Fibroblast of pulmonary artery (primary cell): ENCODE data around the gene SLC25A29.

Experiments used
- DNase-seq: peaks from one replicate; pipeline ENCODE4 v3.0.0-alpha.2; 2010; ENCODE audit warnings: low read depth
- H3K4me3 ChIP-seq: replicated peaks from 2 replicates; pipeline ENCODE4 v1.5.1; 2011; ENCODE audit warnings: low read depth, mild to moderate bottlenecking, control low read depth, low read length, moderate library complexity
- CTCF ChIP-seq: IDR thresholded peaks from 2 replicates; pipeline ENCODE4 v1.5.1; 2011; ENCODE audit warnings: mild to moderate bottlenecking, control low read depth, low read length, inconsistent platforms; ENCODE audit errors: missing control alignments

Gene SLC25A29

DNA sequence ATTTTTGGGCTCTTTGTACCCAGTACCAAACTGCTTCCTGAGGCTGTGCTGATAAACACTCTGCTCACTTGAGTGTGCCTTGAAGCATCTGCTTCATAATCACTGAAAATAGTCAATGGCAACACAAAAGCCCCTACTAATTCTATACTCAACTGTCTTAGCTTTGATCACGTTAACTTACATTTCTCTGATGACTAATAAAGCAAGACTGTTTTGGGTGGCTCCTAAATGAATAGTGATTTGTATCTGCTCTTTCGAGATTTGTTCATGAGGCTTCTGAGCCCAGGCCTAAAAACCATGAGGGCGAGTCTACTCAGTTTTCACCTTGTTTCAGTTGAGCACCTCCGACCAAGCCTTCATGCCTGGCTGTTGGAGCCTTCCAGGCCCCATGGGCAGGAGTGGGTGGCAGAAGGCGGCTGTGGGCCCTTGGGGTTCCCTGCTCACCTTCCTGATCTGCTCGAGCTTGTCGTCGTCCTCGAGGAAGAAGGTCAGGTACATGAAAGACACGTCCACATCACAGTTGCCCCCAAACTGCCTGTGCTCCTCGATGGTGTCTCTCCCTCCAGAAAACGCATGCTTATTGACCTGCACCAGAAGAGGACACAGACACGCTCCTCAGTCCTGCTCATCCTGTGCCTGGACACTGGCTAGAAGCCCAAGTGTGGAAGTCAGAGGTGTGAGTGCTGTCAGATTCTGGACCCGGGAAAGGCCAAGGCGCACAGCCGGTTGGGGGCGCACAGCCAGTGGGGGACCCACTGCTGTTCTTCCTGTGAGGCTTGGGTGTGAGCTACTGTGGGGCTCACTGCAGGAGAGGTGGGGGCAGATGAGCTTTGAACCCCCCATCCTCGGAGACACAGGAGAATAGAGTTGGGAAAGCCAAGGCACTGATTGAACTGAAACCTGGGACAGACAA is 30.6 kb upstream of the SLC25A29 start:
- no peak for DNase-seq
- no peak overlapping the region for H3K4me3 ChIP-seq
- no peak for TF ChIP-seq CTCF

DNA sequence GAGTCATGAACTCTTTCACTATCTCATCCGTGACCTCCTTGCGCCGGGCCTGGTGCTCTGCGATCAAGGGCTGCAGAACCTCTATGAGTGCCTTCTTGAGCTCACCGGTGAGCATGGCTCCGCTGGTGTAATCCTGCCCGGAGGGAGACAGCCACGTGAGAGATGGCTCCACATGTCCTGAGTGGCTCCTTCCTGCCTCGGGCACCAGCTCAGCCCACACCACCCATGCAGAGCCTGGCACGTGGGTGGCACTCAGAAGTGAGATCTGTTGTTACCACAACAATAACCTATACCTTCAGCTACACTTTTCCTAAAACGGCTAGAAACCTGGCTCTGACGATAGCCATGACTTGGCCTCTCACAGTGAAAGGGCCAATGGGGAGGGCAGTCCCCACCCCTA is 28.7 kb upstream of the SLC25A29 start:
- TF ChIP-seq CTCF, result no peak

DNA sequence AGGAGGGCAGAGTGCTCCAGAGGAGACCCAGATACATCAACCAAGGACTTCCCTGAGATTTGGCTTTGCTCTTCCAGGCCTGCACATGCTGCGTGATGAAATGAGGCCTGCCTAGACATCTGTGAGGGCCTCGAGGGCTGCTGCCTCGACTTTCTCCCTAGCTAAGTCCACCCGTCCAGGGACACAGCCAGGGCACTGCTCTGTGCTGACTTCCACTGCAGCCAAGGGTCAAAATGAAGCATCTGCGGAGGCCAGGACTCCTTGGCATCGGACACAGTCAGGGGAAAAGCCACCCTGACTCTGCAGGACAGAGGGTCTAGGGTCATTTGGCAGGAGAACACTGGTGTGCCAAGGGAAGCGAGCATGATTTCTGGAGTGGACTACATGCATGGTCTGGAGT is 27.6 kb upstream of the SLC25A29 start:
- H3K4me3 ChIP-seq, result no peak overlapping the region
- no peak for DNase-seq
- TF ChIP-seq CTCF, result no peak

More for the DNA sequence above, 28.7 kb upstream of the SLC25A29 start:
- no peak for DNase-seq
- H3K4me3 ChIP-seq, result no peak overlapping the region

- no peak overlapping the region for H3K4me3 ChIP-seq
- no peak for TF ChIP-seq CTCF
- no peak for DNase-seq
These were observed 27.1 kb upstream of the SLC25A29 start for GRCh38 chr14:100333311-100333710.

DNA sequence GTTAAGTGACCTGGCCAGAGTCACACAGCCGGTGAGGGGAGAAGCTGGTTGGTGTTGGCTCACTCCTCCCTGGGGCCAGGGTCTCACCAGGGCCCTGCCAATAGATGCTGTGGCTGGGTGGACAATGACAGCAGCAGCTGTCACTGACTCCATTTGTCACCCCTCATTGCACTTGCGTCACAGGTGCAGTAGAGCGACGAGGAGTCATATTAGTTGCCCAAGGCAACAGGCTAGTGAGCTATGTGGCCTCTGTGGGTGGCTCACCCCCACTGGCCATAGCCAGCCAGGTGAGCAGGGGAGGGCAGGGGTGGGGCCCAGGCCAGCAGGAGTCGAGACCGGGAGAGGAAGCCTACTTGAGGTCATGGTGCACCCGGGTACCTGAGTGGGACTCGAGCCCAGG is 26.6 kb upstream of the SLC25A29 start:
- no peak for TF ChIP-seq CTCF
- no peak overlapping the region for H3K4me3 ChIP-seq
- no peak for DNase-seq

GRCh38 chr14:100332071-100332639 is 25.9 kb upstream of the SLC25A29 start:
- TF ChIP-seq CTCF, result no peak
- no peak overlapping the region for H3K4me3 ChIP-seq
- no peak for DNase-seq

- no peak overlapping the region for H3K4me3 ChIP-seq
- DNase-seq, result no peak
- no peak for TF ChIP-seq CTCF
These were observed 24.2 kb upstream of the SLC25A29 start for GRCh38 chr14:100330388-100330931.
